ENCODE measurements around the gene EIF3F. TPM values are rescaled to one million over a fixed set of nuclear protein-coding genes. Genes with fewer than 3 reads are reported as not detected.
A peak's percentile ranks its signal among the peaks of the same experiment; 100 is the strongest.

EIF3F gene
- total and polyA plus RNA-seq, 9 of the 15 experiments (the other 6 are each of a cell fraction or from before 2014, with no cell fraction given): 50.1 to 259 (median 135) TPM

DNA sequence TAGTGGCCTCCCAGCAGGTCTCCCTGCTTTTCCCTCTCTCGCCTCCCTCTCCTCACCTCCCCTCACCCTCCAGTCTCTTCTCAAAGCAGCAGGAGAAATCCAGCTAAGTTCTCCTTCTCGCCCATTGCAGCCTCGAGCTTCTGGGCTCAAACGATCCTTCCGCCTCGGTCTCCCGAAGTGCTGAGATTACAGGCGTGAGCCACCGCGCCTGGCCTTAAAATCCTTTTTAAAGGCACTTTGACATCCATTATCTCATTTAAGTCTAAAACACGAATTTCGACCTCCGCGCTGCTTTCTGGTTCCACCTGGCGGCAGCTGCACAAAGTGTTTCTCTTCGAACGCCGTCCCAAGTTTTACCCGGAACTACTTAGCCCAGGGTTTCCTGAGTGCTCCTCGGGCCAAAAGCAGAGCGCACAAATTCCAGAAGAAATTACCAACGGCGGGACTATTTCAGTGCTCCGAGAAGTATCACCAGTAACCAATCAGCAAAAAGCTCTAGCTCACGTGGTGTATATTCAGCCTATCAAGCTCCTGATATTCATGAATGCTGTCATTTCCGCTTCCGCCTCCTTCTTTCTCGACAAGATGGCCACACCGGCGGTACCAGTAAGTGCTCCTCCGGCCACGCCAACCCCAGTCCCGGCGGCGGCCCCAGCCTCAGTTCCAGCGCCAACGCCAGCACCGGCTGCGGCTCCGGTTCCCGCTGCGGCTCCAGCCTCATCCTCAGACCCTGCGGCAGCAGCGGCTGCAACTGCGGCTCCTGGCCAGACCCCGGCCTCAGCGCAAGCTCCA, at the start of gene EIF3F (continued):
- TF ChIP-seq ZNF436 (CRISPR knock-in tag; IDR thresholded peaks at IDR 0.05): no peak
- TF ChIP-seq EP400 (IDR thresholded peaks at IDR 0.05): peak; percentile 79
- TF ChIP-seq E2F5 (CRISPR knock-in tag; IDR thresholded peaks at IDR 0.05): no peak
- no peak for TF ChIP-seq ZNF785 (CRISPR knock-in tag; IDR thresholded peaks at IDR 0.05)
- TF ChIP-seq, protein P1, sequence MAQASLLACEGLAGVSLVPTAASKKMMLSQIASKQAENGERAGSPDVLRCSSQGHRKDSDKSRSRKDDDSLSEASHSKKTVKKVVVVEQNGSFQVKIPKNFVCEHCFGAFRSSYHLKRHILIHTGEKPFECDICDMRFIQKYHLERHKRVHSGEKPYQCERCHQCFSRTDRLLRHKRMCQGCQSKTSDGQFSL (CRISPR knock-in tag; IDR thresholded peaks at IDR 0.05): no peak
- TF ChIP-seq, protein P1 (tag; IDR thresholded peaks at IDR 0.05): no peak
- TF ChIP-seq ZNF134 (CRISPR knock-in tag; conservative IDR thresholded peaks at IDR 0.05): no peak
- TF ChIP-seq THRAP3 (IDR thresholded peaks at IDR 0.05; ENCODE audit: borderline replicate concordance): no peak
- TF ChIP-seq ZNF274 (IDR thresholded peaks at IDR 0.05; ENCODE audit: borderline replicate concordance, low read depth, low read length): no peak
- peak; percentile 20; the same call in 1 of the 2 replicates for TF ChIP-seq SOX6 (IDR thresholded peaks at IDR 0.05)
- TF ChIP-seq NR2F6 (CRISPR knock-in tag; IDR thresholded peaks at IDR 0.05): no peak
- TF ChIP-seq, protein P2, sequence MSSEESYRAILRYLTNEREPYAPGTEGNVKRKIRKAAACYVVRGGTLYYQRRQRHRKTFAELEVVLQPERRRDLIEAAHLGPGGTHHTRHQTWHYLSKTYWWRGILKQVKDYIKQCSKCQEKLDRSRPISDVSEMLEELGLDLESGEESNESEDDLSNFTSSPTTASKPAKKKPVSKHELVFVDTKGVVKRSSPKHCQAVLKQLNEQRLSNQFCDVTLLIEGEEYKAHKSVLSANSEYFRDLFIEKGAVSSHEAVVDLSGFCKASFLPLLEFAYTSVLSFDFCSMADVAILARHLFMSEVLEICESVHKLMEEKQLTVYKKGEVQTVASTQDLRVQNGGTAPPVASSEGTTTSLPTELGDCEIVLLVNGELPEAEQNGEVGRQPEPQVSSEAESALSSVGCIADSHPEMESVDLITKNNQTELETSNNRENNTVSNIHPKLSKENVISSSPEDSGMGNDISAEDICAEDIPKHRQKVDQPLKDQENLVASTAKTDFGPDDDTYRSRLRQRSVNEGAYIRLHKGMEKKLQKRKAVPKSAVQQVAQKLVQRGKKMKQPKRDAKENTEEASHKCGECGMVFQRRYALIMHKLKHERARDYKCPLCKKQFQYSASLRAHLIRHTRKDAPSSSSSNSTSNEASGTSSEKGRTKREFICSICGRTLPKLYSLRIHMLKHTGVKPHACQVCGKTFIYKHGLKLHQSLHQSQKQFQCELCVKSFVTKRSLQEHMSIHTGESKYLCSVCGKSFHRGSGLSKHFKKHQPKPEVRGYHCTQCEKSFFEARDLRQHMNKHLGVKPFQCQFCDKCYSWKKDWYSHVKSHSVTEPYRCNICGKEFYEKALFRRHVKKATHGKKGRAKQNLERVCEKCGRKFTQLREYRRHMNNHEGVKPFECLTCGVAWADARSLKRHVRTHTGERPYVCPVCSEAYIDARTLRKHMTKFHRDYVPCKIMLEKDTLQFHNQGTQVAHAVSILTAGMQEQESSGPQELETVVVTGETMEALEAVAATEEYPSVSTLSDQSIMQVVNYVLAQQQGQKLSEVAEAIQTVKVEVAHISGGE (CRISPR knock-in tag; IDR thresholded peaks at IDR 0.05): peak; percentile 96 to 99 (median 98)
- no peak for TF ChIP-seq ZC3H8 (IDR thresholded peaks at IDR 0.05)
- TF ChIP-seq MEF2A (IDR thresholded peaks at IDR 0.05; ENCODE audit: control insufficient read depth, low read depth, low read length): no peak
- TF ChIP-seq CSDE1 (IDR thresholded peaks at IDR 0.05): no peak
- peak; percentile 73; the same call in 1 of the 2 replicates for TF ChIP-seq MTA3 (IDR thresholded peaks at IDR 0.05; ENCODE audit: borderline replicate concordance)
- no peak for TF ChIP-seq IRF1 (CRISPR knock-in tag; IDR thresholded peaks at IDR 0.05; ENCODE audit: borderline replicate concordance)
- no peak for TF ChIP-seq BCL6 (CRISPR knock-in tag; IDR thresholded peaks at IDR 0.05)
- no peak for TF ChIP-seq NFXL1 (CRISPR knock-in tag; IDR thresholded peaks at IDR 0.05)
- no peak for TF ChIP-seq HDAC3 (IDR thresholded peaks at IDR 0.05; ENCODE audit: borderline replicate concordance, partially characterized antibody)
- no peak for TF ChIP-seq SAFB (IDR thresholded peaks at IDR 0.05; ENCODE audit: borderline replicate concordance, low read depth, low read length)
- TF ChIP-seq FOXA3 (CRISPR knock-in tag; conservative IDR thresholded peaks at IDR 0.05 in 1 of 2, IDR thresholded peaks at IDR 0.05 in 1 of 2): 0 out of 4 replicates have a peak, but pooled peaks of 1 of the 2 experiments have one; percentile 15
- peak; percentile 30; the same call in 1 of the 2 replicates for TF ChIP-seq NFIC (IDR thresholded peaks at IDR 0.05)

Data from K562 (cell line).